Measurements from ENCODE around the gene SEMA5A.

Gene SEMA5A

DNA sequence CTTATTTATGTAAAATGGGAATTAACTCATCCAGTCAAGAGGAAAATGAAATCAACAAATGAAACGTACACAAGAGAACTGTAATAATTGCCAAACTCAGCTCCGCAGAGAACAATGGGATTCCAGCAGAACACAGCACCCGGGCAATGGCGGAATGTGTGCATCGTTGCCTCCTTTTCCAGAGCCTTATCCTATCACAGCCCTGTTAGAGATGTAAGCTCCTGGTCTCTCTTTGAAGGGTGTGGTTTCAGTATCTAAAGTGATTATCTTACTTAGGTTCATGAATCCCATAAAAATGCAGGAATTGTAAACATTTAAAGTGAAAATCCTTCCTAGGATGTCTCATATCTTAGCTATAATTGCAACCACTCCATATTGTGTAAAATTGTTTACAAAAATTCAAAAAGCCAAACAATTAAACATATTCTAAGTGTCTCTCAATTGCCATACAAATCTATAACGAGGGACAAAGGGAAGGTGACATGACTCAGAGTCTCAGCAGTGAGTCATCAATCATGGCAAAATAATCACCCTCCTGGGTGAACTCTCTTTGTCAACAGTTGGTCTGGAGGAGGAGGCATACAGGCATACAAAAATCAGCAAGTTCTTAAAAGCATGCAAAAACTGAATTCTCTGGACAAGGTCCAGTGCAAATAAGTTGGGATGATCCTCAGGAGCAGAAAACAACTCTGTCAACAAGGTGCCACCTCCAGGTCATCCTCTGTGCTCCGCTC lies 22.6 kb downstream of the SEMA5A start:
- DNase-seq: peak; percentile 53
- no peak overlapping the region for H3K9ac ChIP-seq (ENCODE audit: low read length)
- peaks cover 0 to 8% of the 10 kb centered on the region in 2 experiments for H3K36me3 ChIP-seq (ENCODE audit: control insufficient read depth in 1 of 2, insufficient read depth in 2 of 2, low read depth in 1 of 2, low read length in 2 of 2)
- no peak overlapping the region for H3K4me2 ChIP-seq (ENCODE audit: low read length, poor library complexity, severe bottlenecking)
- H3K9me3 ChIP-seq (ENCODE audit: control insufficient read depth, low read length): no peaks in the 10 kb centered on the region
- H3K4ac ChIP-seq (ENCODE audit: low read depth in 1 of 2, low read length in 2 of 2): no peak overlapping the region
- no peaks in the 10 kb centered on the region for H3K27me3 ChIP-seq (ENCODE audit: control insufficient read depth in 1 of 2, insufficient read depth in 1 of 2, low read length in 2 of 2)
- H3K14ac ChIP-seq (ENCODE audit: low read length in 2 of 2): no peak overlapping the region
- H3K27ac ChIP-seq (ENCODE audit: low read length, poor library complexity, severe bottlenecking): no peak overlapping the region
- H3K23ac ChIP-seq (ENCODE audit: low read length in 2 of 2): no peak overlapping the region
- H3K18ac ChIP-seq (ENCODE audit: low read depth in 1 of 2, low read length in 2 of 2): no peak overlapping the region
- H2BK5ac ChIP-seq (ENCODE audit: low read depth, low read length, poor library complexity, severe bottlenecking): no peak overlapping the region
- no peak overlapping the region for H4K8ac ChIP-seq (ENCODE audit: low read length)
- peaks cover 42% of the 10 kb centered on the region for H3K79me1 ChIP-seq (replicated peaks; ENCODE audit: low read length, poor library complexity, severe bottlenecking)
- H4K91ac ChIP-seq (ENCODE audit: low read length): no peak overlapping the region
- H2BK12ac ChIP-seq (ENCODE audit: low read length in 2 of 2): no peak overlapping the region
- no peak overlapping the region for H2BK120ac ChIP-seq (ENCODE audit: low read depth, low read length)
- WGBS: 71% methylated on average over 7 of the region's 7 CpGs
- H3K4me3 ChIP-seq (ENCODE audit: insufficient read depth in 1 of 2, low read depth in 1 of 2, low read length in 2 of 2): no peak overlapping the region
- H3K4me1 ChIP-seq (ENCODE audit: control insufficient read depth, insufficient read depth, low read depth, low read length): peaks cover 12% of the 10 kb centered on the region
- no peak overlapping the region for H2AFZ ChIP-seq (ENCODE audit: low read depth, low read length)
- H2AK5ac ChIP-seq (ENCODE audit: low read length, severe bottlenecking): no peak overlapping the region
- H2BK15ac ChIP-seq (ENCODE audit: low read depth, poor library complexity, severe bottlenecking): no peak overlapping the region

DNA sequence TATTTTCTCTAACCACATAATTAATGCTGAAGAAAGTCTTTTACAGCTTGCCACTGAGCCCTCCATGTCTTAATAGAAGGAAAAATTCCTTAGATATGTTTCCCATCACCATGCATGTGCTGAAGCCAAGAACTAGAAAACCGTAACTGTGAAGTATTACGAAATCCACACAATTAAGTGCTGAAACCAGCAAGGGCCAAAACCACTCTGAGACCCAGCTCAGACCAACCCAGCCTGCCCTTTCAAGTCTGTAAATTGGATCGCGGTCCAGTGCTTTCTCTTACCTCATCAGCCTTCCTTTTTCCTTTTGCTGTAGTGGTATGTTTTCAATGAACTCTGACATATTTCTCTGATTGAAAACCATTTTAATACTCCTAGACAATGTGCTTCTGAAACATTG lies 26.3 kb downstream of the SEMA5A start:
- Histone ChIP-seq H3K14ac (ENCODE audit: low read length in 2 of 2) (no peak overlapping the region), H3K9ac (ENCODE audit: low read length) (no peak overlapping the region), H3K79me1 (replicated peaks; ENCODE audit: low read length, poor library complexity, severe bottlenecking) (peaks cover 37% of the 10 kb centered on the region), H3K4me3 (ENCODE audit: insufficient read depth in 1 of 2, low read depth in 1 of 2, low read length in 2 of 2) (no peak overlapping the region), H2BK120ac (ENCODE audit: low read depth, low read length) (no peak overlapping the region), H3K4me2 (ENCODE audit: low read length, poor library complexity, severe bottlenecking) (no peak overlapping the region), H2BK12ac (ENCODE audit: low read length in 2 of 2) (no peak overlapping the region), H3K4ac (ENCODE audit: low read depth in 1 of 2, low read length in 2 of 2) (no peak overlapping the region), H3K36me3 (ENCODE audit: control insufficient read depth in 1 of 2, insufficient read depth in 2 of 2, low read depth in 1 of 2, low read length in 2 of 2) (peaks cover 0 to 3% of the 10 kb centered on the region in 2 experiments), H2AK5ac (ENCODE audit: low read length, severe bottlenecking) (no peak overlapping the region), H3K18ac (ENCODE audit: low read depth in 1 of 2, low read length in 2 of 2) (no peak overlapping the region), H3K27ac (ENCODE audit: low read length, poor library complexity, severe bottlenecking) (no peak overlapping the region), H2BK15ac (ENCODE audit: low read depth, poor library complexity, severe bottlenecking) (no peak overlapping the region), H3K27me3 (ENCODE audit: control insufficient read depth in 1 of 2, insufficient read depth in 1 of 2, low read length in 2 of 2) (no peaks in the 10 kb centered on the region), H3K23ac (ENCODE audit: low read length in 2 of 2) (no peak overlapping the region), H2BK5ac (ENCODE audit: low read depth, low read length, poor library complexity, severe bottlenecking) (no peak overlapping the region), H4K8ac (ENCODE audit: low read length) (no peak overlapping the region), H3K9me3 (ENCODE audit: control insufficient read depth, low read length) (no peaks in the 10 kb centered on the region), H4K91ac (ENCODE audit: low read length) (no peak overlapping the region), H2AFZ (ENCODE audit: low read depth, low read length) (no peak overlapping the region), H3K4me1 (ENCODE audit: control insufficient read depth, insufficient read depth, low read depth, low read length) (peaks cover 12% of the 10 kb centered on the region)
- WGBS: 84% methylated on average over 2 of the region's 4 CpGs
- DNase-seq: peak; percentile 37

DNA sequence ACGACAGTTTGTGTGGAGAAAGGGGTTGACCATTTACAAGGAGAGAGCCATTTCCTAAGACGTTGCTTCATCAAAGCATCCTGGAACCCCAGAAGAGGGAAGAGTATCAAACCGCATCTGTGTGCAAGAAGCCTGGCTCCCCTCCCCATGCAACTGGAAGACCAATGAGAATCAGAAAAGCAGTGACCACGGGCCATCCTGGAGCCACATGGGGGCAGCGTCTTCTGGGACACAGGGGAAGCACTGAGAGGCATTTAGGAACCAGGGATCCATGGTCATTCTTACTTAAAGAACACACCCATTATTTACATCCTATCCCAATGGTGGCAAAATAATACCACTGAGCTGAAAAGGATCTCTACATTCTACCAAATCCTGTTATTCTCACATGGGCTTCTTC lies 29.3 kb downstream of the SEMA5A start:
- Histone ChIP-seq H3K27me3 (ENCODE audit: control insufficient read depth in 1 of 2, insufficient read depth in 1 of 2, low read length in 2 of 2) (no peaks in the 10 kb centered on the region), H3K9me3 (ENCODE audit: control insufficient read depth, low read length) (no peaks in the 10 kb centered on the region), H3K4me3 (ENCODE audit: insufficient read depth in 1 of 2, low read depth in 1 of 2, low read length in 2 of 2) (no peak overlapping the region), H2BK120ac (ENCODE audit: low read depth, low read length) (no peak overlapping the region), H4K91ac (ENCODE audit: low read length) (no peak overlapping the region), H3K9ac (ENCODE audit: low read length) (no peak overlapping the region), H3K27ac (ENCODE audit: low read length, poor library complexity, severe bottlenecking) (no peak overlapping the region), H3K18ac (ENCODE audit: low read depth in 1 of 2, low read length in 2 of 2) (no peak overlapping the region), H2BK12ac (ENCODE audit: low read length in 2 of 2) (no peak overlapping the region), H4K8ac (ENCODE audit: low read length) (no peak overlapping the region), H2BK15ac (ENCODE audit: low read depth, poor library complexity, severe bottlenecking) (no peak overlapping the region), H3K14ac (ENCODE audit: low read length in 2 of 2) (no peak overlapping the region), H3K4ac (ENCODE audit: low read depth in 1 of 2, low read length in 2 of 2) (no peak overlapping the region), H3K4me1 (ENCODE audit: control insufficient read depth, insufficient read depth, low read depth, low read length) (peaks cover 6% of the 10 kb centered on the region), H3K79me1 (replicated peaks; ENCODE audit: low read length, poor library complexity, severe bottlenecking) (peaks cover 34% of the 10 kb centered on the region), H3K23ac (ENCODE audit: low read length in 2 of 2) (no peak overlapping the region), H2AFZ (ENCODE audit: low read depth, low read length) (no peak overlapping the region), H3K4me2 (ENCODE audit: low read length, poor library complexity, severe bottlenecking) (no peak overlapping the region), H2AK5ac (ENCODE audit: low read length, severe bottlenecking) (no peak overlapping the region), H3K36me3 (ENCODE audit: control insufficient read depth in 1 of 2, insufficient read depth in 2 of 2, low read depth in 1 of 2, low read length in 2 of 2) (peaks cover 0 to 3% of the 10 kb centered on the region in 2 experiments), H2BK5ac (ENCODE audit: low read depth, low read length, poor library complexity, severe bottlenecking) (no peak overlapping the region)
- WGBS: 88% methylated on average over 5 of the region's 5 CpGs
- DNase-seq: no peak

DNA sequence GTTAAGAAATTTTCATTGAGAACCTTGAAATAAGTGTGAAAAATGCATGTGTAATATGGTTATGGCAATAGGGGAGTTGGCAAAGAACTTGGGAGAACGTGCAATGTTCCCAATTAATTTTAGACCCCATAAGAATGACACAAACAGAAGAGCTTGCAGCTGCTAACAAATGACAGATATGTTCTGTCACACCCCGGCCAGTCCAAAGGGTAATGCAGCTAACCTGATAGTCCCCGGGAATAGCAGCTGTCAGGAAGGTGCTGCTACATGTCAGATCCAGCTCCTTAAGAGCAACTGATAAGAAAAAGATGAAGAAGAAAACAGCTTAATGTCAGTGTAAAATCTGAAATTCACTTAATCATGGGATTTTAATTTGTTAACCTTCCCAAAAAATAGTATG lies 30.4 kb downstream of the SEMA5A start:
- Histone ChIP-seq H3K4me1 (ENCODE audit: control insufficient read depth, insufficient read depth, low read depth, low read length) (peaks cover 5% of the 10 kb centered on the region), H3K4me2 (ENCODE audit: low read length, poor library complexity, severe bottlenecking) (no peak overlapping the region), H3K9me3 (ENCODE audit: control insufficient read depth, low read length) (no peaks in the 10 kb centered on the region), H2AFZ (ENCODE audit: low read depth, low read length) (no peak overlapping the region), H2BK15ac (ENCODE audit: low read depth, poor library complexity, severe bottlenecking) (no peak overlapping the region), H3K18ac (ENCODE audit: low read depth in 1 of 2, low read length in 2 of 2) (no peak overlapping the region), H3K27me3 (ENCODE audit: control insufficient read depth in 1 of 2, insufficient read depth in 1 of 2, low read length in 2 of 2) (no peaks in the 10 kb centered on the region), H2BK12ac (ENCODE audit: low read length in 2 of 2) (no peak overlapping the region), H3K14ac (ENCODE audit: low read length in 2 of 2) (no peak overlapping the region), H3K27ac (ENCODE audit: low read length, poor library complexity, severe bottlenecking) (no peak overlapping the region), H3K4me3 (ENCODE audit: insufficient read depth in 1 of 2, low read depth in 1 of 2, low read length in 2 of 2) (no peak overlapping the region), H4K8ac (ENCODE audit: low read length) (no peak overlapping the region), H3K36me3 (ENCODE audit: control insufficient read depth in 1 of 2, insufficient read depth in 2 of 2, low read depth in 1 of 2, low read length in 2 of 2) (no peaks in the 10 kb centered on the region), H3K9ac (ENCODE audit: low read length) (no peak overlapping the region), H3K4ac (ENCODE audit: low read depth in 1 of 2, low read length in 2 of 2) (no peak overlapping the region), H3K23ac (ENCODE audit: low read length in 2 of 2) (no peak overlapping the region), H2BK5ac (ENCODE audit: low read depth, low read length, poor library complexity, severe bottlenecking) (no peak overlapping the region), H2AK5ac (ENCODE audit: low read length, severe bottlenecking) (no peak overlapping the region), H4K91ac (ENCODE audit: low read length) (peak overlapping the region; percentile 50), H3K79me1 (replicated peaks; ENCODE audit: low read length, poor library complexity, severe bottlenecking) (peaks cover 31% of the 10 kb centered on the region), H2BK120ac (ENCODE audit: low read depth, low read length) (no peak overlapping the region)
- no peak for DNase-seq
- 88% methylated on average over 3 of the region's 3 CpGs for WGBS

Data from mesenchymal stem cell (in vitro differentiated cells and primary cell).